BLaER1 treated with 17β-estradiol and CSF1 and Interleukin-3, amounts not matched to agents 10 nM and 100 nM (cell line): ENCODE measurements around the gene DAPP1.

Source experiments
- H3K27ac ChIP-seq, 11 experiments: shearing (Covaris generic); formaldehyde crosslinking; 2 replicates each; pipeline ENCODE4 v1.8.1; 2022
- H3K27me3 ChIP-seq, 11 experiments: shearing (Covaris generic); formaldehyde crosslinking; 2 replicates each; pipeline ENCODE4 v1.8.1; 2022
- H3K36me3 ChIP-seq, 11 experiments: shearing (Covaris generic); formaldehyde crosslinking; 2 replicates each; pipeline ENCODE4 v1.8.1; 2022
- H3K4me1 ChIP-seq, 10 experiments: shearing (Covaris generic); formaldehyde crosslinking; 2 replicates each; pipeline ENCODE4 v1.8.1; 2022
- H3K4me2 ChIP-seq, 11 experiments: shearing (Covaris generic); formaldehyde crosslinking; 2 replicates each; pipeline ENCODE4 v1.8.1; 2022
- H3K4me3 ChIP-seq, 10 experiments: shearing (Covaris generic); formaldehyde crosslinking; 2 replicates each; pipeline ENCODE4 v1.8.1; 2022
- H3K9ac ChIP-seq, 11 experiments: shearing (Covaris generic); formaldehyde crosslinking; 2 replicates each; pipeline ENCODE4 v1.8.1; 2022
- H3K9me3 ChIP-seq, 11 experiments: shearing (Covaris generic); formaldehyde crosslinking; replicated peaks in 1 of 11; 2 replicates each; pipeline ENCODE4 v1.8.1; 2022
- H4K20me1 ChIP-seq, 11 experiments: shearing (Covaris generic); formaldehyde crosslinking; 2 replicates each; pipeline ENCODE4 v1.8.1; 2022
- Cebpa-rat ChIP-seq, 11 experiments: shearing (Covaris generic); IDR thresholded peaks; 2 replicates each; pipeline ENCODE4 v1.8.1; 2022

DAPP1 gene

GRCh38 chr4:99891351-99891750, 74.7 kb downstream of the DAPP1 start:
- peak overlapping the region in 3 of 11 experiments; percentile 91 to 95 (median 92); a peak in 6 of 22 replicates for H3K4me2 ChIP-seq
- H3K4me1 ChIP-seq: peaks cover 18 to 54% (median 26%) of the 10 kb centered on the region in 10 experiments
- H3K27me3 ChIP-seq: no peaks in the 10 kb centered on the region
- no peaks in the 10 kb centered on the region for H3K9me3 ChIP-seq
- no peak overlapping the region for H3K27ac ChIP-seq
- peaks cover 0 to 63% (median 22%) of the 10 kb centered on the region in 11 experiments; a peak in 10 of 22 replicates for H4K20me1 ChIP-seq
- peak overlapping the region in 1 of 10 experiments; percentile 98; a peak in 1 of 20 replicates for H3K4me3 ChIP-seq
- TF ChIP-seq Cebpa-rat (IDR thresholded peaks at IDR 0.05): no peak
- H3K9ac ChIP-seq: peak overlapping the region in 2 of 11 experiments; percentile 22 to 36; a peak in 2 of 22 replicates
- H3K36me3 ChIP-seq: peaks cover 5 to 49% (median 25%) of the 10 kb centered on the region in 11 experiments; a peak in 18 of 22 replicates

GRCh38 chr4:99893029-99893428, 76.4 kb downstream of the DAPP1 start:
- no peak for TF ChIP-seq Cebpa-rat (IDR thresholded peaks at IDR 0.05)
- Histone ChIP-seq H3K27ac (peak overlapping the region in 6 of 11 experiments; percentile 78 to 95 (median 90); a peak in 8 of 22 replicates), H3K9ac (peak overlapping the region; percentile 82 to 97 (median 87); a peak in 21 of 22 replicates)

DNA sequence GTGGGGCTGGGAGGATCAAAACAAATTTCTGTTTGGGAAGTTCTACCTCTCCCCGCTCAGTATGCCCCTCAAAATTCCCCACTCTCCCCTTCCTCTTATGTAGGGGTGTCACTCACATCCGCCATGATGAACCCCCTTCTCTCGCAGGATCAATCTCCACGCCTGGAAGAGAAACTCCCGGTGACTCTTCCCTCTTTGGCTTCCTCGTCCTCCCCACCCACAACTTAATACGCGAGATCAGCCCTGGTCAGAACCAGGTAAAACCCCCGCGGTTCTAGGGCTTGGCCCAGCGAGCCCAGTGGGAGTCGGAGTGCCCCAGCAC, 77.2 kb downstream of the DAPP1 start:
- Histone ChIP-seq H3K27me3 (no peaks in the 10 kb centered on the region), H3K9me3 (no peaks in the 10 kb centered on the region), H4K20me1 (peaks cover 0 to 39% (median 11%) of the 10 kb centered on the region in 11 experiments; a peak in 10 of 22 replicates), H3K9ac (peak overlapping the region; percentile 82 to 97 (median 87)), H3K36me3 (peaks cover 4 to 43% (median 18%) of the 10 kb centered on the region in 11 experiments; a peak in 14 of 22 replicates), H3K27ac (peak overlapping the region; percentile 78 to 95 (median 83)), H3K4me2 (peak overlapping the region; percentile 76 to 98 (median 92)), H3K4me3 (peak overlapping the region; percentile 82 to 98 (median 96)), H3K4me1 (peaks cover 18 to 53% (median 26%) of the 10 kb centered on the region in 10 experiments)
- no peak for TF ChIP-seq Cebpa-rat (IDR thresholded peaks at IDR 0.05)

More at GRCh38 chr4:99893029-99893428, 76.4 kb downstream of the DAPP1 start:
- peak overlapping the region; percentile 76 to 98 (median 92) for H3K4me2 ChIP-seq
- H4K20me1 ChIP-seq: peaks cover 0 to 46% (median 16%) of the 10 kb centered on the region in 11 experiments; a peak in 10 of 22 replicates
- H3K4me1 ChIP-seq: peaks cover 18 to 54% (median 26%) of the 10 kb centered on the region in 10 experiments
- peaks cover 4 to 40% (median 16%) of the 10 kb centered on the region in 11 experiments; a peak in 14 of 22 replicates for H3K36me3 ChIP-seq
- H3K27me3 ChIP-seq: no peaks in the 10 kb centered on the region
- H3K4me3 ChIP-seq: peak overlapping the region; percentile 82 to 98 (median 96)
- no peaks in the 10 kb centered on the region for H3K9me3 ChIP-seq

DNA sequence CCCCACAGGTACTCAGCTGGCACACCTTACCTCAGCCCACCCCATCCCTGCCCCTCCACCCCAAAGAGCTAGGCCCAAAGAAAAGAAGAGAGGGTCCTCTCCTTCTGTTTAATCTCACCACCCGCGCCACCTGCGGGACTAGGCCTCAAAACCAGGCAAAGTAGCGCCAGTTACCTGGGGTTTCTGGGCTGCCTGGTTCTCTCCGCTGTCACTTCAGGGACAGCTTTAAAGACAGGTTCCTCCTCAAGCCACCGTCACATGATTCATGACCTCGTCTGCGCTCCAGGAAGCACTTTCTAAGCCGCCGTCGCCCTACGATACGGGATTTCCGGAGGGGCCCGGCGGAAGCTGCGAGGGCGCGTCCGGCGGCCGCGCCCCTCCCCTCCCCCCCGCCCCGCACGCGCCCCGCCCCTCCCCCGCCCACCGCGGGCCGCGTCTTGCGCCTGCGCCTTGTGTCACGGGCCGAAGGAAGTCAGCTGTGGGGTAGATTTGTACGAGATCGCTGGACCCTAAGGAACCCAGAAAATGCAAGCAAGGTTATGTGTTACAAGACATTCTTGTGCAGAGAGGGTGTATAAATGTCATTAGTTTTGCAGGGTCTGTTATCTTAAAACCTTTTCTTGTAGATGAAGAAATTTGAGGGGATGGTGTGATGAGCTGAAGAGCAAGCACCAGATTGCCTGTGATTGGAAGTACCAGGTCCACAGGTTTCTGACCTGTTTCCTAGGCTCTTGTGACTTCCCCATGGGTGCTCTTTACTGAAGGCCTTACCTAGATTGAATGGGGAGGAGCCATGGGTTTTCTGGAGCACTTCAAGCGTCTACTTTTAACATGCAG, 77.8 kb downstream of the DAPP1 start, which contains the start of gene LAMTOR3:
Gene LAMTOR3 (minus strand): TSS at position 267 of the 837 bp plus-strand sequence. CDS start 464 bp downstream, outside the sequence.
- Histone ChIP-seq H4K20me1 (peaks cover 0 to 33% (median 8%) of the 10 kb centered on the region in 11 experiments; a peak in 9 of 22 replicates), H3K4me3 (peak within 1 kb of the TSS; percentile 82 to 98 (median 96)), H3K9ac (peak within 1 kb of the TSS; percentile 82 to 97 (median 87)), H3K4me2 (peak within 1 kb of the TSS; percentile 82 to 98 (median 92)), H3K36me3 (peaks cover 6 to 42% (median 12%) of the 10 kb centered on the region in 11 experiments; a peak in 15 of 22 replicates), H3K27me3 (no peaks in the 10 kb centered on the region), H3K27ac (peak within 1 kb of the TSS; percentile 78 to 95 (median 83)), H3K9me3 (no peaks in the 10 kb centered on the region), H3K4me1 (peaks cover 18 to 48% (median 26%) of the 10 kb centered on the region in 10 experiments)
- TF ChIP-seq Cebpa-rat (IDR thresholded peaks at IDR 0.05): no peak

- Histone ChIP-seq H3K36me3 (peaks cover 6 to 43% (median 18%) of the 10 kb centered on the region in 11 experiments; a peak in 15 of 22 replicates), H3K4me3 (peak overlapping the region; percentile 55 to 98 (median 89)), H3K4me2 (peak overlapping the region; percentile 70 to 95 (median 83)), H3K4me1 (peaks cover 18 to 43% (median 26%) of the 10 kb centered on the region in 10 experiments), H3K9me3 (no peaks in the 10 kb centered on the region), H3K27me3 (no peaks in the 10 kb centered on the region), H3K27ac (peak overlapping the region; percentile 58 to 77 (median 71); a peak in 21 of 22 replicates), H4K20me1 (peaks cover 0 to 29% (median 8%) of the 10 kb centered on the region in 11 experiments; a peak in 8 of 22 replicates), H3K9ac (peak overlapping the region; percentile 46 to 75 (median 70); a peak in 21 of 22 replicates)
- no peak for TF ChIP-seq Cebpa-rat (IDR thresholded peaks at IDR 0.05)
Measured at GRCh38 chr4:99894998-99895397, 78.4 kb downstream of the DAPP1 start.

GRCh38 chr4:99915449-99915848, 98.8 kb downstream of the DAPP1 start:
- H3K36me3 ChIP-seq: peaks cover 61 to 95% (median 84%) of the 10 kb centered on the region in 11 experiments
- H3K27ac ChIP-seq: no peak overlapping the region
- no peaks in the 10 kb centered on the region for H3K4me1 ChIP-seq
- H3K27me3 ChIP-seq: no peaks in the 10 kb centered on the region
- H3K4me3 ChIP-seq: no peak overlapping the region
- H3K4me2 ChIP-seq: no peak overlapping the region
- H3K9me3 ChIP-seq: peaks cover 6 to 23% (median 14%) of the 10 kb centered on the region in 11 experiments; a peak in 17 of 22 replicates
- TF ChIP-seq Cebpa-rat (IDR thresholded peaks at IDR 0.05): no peak
- H4K20me1 ChIP-seq: peaks cover 0 to 8% (median 0%) of the 10 kb centered on the region in 11 experiments; a peak in 3 of 22 replicates
- no peak overlapping the region for H3K9ac ChIP-seq

DNA sequence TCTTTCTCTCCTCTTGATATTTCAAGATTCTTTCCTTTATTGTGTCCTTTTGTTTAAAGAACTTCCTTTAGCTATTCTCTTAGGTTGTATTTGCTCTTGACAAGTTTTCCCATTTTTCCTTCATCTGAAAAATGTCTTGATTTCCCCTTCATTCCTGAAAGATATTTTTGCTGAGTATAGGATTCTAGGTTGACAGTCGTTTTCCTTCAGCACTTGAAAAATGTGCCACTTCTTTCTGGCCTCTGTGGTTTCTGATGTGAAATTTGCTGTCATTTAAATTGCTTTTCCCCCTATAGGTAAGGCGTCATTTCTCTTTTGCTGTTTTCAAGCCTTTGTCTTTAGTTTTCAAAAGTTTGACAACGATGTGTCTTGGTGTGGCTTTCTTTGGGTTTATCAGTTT, 100.9 kb downstream of the DAPP1 start:
- H3K36me3 ChIP-seq: peaks cover 76 to 100% (median 89%) of the 10 kb centered on the region in 11 experiments
- no peak for TF ChIP-seq Cebpa-rat (IDR thresholded peaks at IDR 0.05)
- H4K20me1 ChIP-seq: peaks cover 0 to 8% (median 0%) of the 10 kb centered on the region in 11 experiments; a peak in 3 of 22 replicates
- H3K9ac ChIP-seq: no peak overlapping the region
- no peak overlapping the region for H3K4me2 ChIP-seq
- peaks cover 6 to 23% (median 14%) of the 10 kb centered on the region in 11 experiments; a peak in 17 of 22 replicates for H3K9me3 ChIP-seq
- H3K4me1 ChIP-seq: no peaks in the 10 kb centered on the region
- H3K4me3 ChIP-seq: no peak overlapping the region
- no peak overlapping the region for H3K27ac ChIP-seq
- no peaks in the 10 kb centered on the region for H3K27me3 ChIP-seq

- H3K4me3 ChIP-seq: no peak overlapping the region
- no peak for TF ChIP-seq Cebpa-rat (IDR thresholded peaks at IDR 0.05)
- no peaks in the 10 kb centered on the region for H3K27me3 ChIP-seq
- H3K36me3 ChIP-seq: peaks cover 83 to 100% (median 92%) of the 10 kb centered on the region in 11 experiments
- H3K9ac ChIP-seq: no peak overlapping the region
- H3K9me3 ChIP-seq: peaks cover 6 to 23% (median 14%) of the 10 kb centered on the region in 11 experiments; a peak in 17 of 22 replicates
- peaks cover 0 to 13% (median 0%) of the 10 kb centered on the region in 11 experiments; a peak in 4 of 22 replicates for H4K20me1 ChIP-seq
- H3K4me1 ChIP-seq: no peaks in the 10 kb centered on the region
- no peak overlapping the region for H3K4me2 ChIP-seq
- H3K27ac ChIP-seq: no peak overlapping the region
Measured at GRCh38 chr4:99918656-99919055, 102.0 kb downstream of the DAPP1 start.
